DMS53 (cell line): Measurements from ENCODE around the gene PML.

Experiments
- DNase-seq: peaks from one replicate; lab custom pipeline; 2025; lab: John Stamatoyannopoulos, UW

Gene PML, protein sequence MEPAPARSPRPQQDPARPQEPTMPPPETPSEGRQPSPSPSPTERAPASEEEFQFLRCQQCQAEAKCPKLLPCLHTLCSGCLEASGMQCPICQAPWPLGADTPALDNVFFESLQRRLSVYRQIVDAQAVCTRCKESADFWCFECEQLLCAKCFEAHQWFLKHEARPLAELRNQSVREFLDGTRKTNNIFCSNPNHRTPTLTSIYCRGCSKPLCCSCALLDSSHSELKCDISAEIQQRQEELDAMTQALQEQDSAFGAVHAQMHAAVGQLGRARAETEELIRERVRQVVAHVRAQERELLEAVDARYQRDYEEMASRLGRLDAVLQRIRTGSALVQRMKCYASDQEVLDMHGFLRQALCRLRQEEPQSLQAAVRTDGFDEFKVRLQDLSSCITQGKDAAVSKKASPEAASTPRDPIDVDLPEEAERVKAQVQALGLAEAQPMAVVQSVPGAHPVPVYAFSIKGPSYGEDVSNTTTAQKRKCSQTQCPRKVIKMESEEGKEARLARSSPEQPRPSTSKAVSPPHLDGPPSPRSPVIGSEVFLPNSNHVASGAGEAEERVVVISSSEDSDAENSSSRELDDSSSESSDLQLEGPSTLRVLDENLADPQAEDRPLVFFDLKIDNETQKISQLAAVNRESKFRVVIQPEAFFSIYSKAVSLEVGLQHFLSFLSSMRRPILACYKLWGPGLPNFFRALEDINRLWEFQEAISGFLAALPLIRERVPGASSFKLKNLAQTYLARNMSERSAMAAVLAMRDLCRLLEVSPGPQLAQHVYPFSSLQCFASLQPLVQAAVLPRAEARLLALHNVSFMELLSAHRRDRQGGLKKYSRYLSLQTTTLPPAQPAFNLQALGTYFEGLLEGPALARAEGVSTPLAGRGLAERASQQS

GRCh38 chr15:73994413-73994883, at the start of gene PML:
Gene PML, plus strand, starts transcription at chr15:73994716. Its CDS starts 97 bp downstream, at chr15:73994813.
- peak; percentile 94 for DNase-seq

- DNase-seq, result no peak
Observed at GRCh38 chr15:73945130-73945508, 49.4 kb upstream of the PML start.

DNA sequence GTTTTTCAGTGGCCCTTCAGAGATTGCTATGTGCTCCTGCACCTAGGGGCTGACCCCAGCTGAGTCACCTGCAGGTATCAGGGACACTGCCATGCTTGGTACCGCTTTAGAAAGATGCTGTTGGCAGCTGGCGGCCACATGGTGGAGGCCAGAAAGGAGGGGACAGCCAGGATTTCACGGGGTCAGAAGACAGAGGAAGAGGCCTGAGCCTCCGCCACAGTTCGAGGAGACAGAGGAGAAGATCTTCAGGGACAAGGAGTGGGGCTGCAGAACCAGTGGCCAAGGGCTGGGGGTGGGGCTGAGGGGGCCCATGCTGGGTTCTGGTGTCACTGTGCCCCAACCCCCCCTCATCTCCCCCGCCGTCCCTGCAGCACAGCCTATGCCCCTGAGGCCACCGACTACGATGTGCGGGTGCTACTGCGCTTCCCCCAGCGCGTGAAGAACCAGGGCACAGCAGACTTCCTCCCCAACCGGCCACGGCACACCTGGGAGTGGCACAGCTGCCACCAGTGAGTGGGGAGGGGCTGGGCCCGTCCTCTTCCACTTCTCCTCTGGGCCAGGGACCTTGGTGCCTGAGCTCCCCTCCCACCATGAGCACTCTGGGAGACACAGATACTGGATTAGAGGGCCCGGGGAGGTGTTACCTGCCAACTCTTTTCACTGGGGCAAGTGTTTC, 48.3 kb upstream of the PML start:
- no peak for DNase-seq

GRCh38 chr15:73946795-73947370, 47.6 kb upstream of the PML start:
- no peak for DNase-seq

- DNase-seq, result no peak
Observed at GRCh38 chr15:73947651-73948050, 46.9 kb upstream of the PML start.

DNA sequence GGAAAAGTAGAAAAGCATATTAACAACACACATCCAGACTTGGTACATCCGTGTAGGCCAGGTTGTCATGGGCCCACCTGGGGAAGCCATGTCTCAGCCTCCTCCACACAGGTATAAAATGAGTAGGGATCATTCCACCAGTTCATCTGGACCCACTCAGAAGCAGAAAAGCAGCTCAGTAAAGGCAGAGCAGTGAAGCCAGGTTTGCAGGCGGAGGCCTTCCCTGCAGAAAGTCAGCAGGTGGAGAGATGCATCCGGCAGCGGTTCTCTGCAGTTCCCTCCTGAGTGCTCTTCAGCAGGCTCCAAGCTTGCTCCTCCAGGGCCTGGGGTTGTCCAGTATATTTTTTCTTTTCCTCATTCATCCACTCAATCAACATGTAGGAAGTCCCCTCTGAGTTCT, 46.1 kb upstream of the PML start:
- DNase-seq, result no peak

GRCh38 chr15:73948982-73949381, 45.5 kb upstream of the PML start:
- DNase-seq, result no peak

DNA sequence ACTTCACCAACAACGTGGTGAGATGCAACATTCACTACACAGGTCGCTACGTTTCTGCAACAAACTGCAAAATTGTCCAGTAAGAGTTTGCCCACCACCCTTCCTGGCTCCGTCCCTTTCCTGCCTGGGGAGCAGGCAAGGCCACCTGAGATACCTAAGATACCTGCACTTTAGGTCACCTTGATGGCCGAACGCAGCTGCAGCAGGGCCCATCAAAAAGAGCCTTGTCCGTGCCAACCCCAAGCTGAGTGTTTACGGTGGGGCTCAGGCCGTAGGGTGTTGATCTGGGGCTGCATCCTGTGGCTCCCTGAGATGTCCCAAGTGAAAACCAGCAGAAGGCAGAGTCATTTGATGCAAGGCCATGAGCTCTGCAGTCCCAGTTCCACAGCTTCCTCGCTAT, 45.0 kb upstream of the PML start:
- no peak for DNase-seq

DNA sequence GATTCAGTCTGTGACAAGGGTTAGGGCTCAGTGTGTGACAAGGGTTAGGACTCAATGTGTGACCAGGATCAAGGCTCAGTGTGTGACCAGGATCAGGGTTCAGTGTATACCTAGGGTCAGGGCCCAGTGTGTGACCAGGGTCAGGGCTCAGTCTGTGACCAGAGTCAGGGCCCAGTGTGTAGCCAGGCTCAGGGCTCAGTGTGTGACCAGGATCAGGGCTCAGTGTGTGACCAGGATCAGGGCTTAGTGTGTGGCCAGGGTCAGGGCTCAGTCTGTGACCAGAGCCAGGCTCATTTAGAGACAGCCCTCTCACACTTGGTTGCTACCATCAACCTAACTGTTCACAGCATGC, 44.1 kb upstream of the PML start:
- DNase-seq, result no peak

DNA sequence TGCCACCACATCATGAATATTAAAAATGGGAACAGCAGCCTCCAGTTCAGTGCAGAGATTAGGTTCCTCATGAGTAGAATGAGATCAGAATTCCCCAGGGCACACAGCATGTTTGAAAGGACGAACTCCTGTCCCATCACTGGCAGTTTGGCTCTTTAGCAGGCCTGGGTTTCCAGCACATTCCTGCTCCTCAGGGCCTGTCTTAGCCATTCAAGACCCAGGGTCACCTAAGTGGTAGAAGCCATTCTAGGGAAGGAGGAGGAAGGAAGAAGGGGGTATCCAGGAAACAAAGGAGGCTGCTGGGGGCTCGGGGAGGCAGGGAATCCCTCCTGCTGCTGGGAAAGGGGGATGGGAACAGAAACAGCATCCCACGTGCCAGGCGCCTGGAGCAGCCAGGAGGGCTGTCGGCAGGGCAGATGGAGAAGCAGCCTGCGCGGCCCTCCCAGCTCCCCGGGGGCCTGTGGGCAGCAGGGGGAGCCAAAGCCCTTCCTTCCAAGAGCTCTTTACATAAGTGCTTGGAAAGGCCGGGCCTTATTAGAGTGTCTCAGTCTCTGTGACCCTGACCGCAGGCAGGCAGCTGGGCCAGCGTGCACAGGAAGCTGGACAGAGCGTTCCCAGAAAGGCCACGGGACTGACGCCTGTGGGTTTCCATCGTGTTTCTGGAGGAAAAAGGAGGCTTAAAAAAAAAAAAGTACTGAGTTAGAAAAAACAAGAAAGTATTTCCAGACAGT, 43.5 kb upstream of the PML start:
- DNase-seq, result peak; percentile 91

- no peak for DNase-seq
Observed at GRCh38 chr15:73951601-73952000, 42.9 kb upstream of the PML start.

- DNase-seq, result no peak
Observed at GRCh38 chr15:73952171-73952912, 42.2 kb upstream of the PML start.

GRCh38 chr15:73952913-73953750, 41.4 kb upstream of the PML start:
- no peak for DNase-seq

GRCh38 chr15:73954188-73955145, 40.0 kb upstream of the PML start:
- no peak for DNase-seq

- no peak for DNase-seq
Observed at GRCh38 chr15:73955326-73955725, 39.2 kb upstream of the PML start.

DNA sequence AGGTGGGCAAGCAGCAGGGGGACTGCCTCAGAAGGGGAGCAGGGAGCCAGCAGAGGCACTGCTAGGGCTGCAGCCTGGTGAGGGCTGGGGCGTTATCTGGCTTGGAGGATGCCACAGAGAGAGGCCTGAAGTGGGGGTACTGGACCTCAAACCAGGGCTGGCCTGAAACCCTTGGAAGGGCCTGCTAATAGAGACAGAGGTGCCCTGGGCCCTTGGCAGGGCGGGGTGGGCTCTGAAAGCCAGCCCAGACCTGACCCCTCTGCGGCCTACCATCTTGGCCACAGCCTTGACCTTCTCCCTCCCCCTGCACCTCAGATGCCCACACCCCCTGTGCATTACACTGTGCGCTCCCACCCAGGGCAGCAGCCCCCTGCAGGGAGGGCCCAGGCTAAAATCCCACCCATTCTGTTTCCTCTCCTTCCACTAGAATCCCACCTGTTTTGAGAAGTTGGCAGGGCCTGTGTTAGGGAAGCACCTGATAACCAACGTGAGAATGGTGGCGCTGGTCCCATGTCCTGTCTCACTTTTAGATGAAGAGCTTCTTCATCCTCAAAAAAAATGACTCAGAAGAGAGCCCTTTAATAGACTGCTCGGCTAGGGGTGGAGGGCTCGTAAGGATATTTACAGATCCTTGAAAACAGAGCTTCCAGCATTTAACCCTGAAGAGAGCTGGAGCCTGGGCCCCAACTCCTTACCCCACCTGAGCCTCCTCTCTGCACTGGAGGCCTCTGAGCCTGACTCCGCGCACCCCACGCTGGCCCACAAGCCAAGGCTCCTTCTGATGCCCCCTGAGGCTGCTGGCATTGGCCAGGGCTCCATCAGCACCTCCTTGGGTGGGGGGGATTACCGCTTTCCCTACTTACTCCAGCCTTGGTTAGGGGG, 38.4 kb upstream of the PML start:
- no peak for DNase-seq

DNA sequence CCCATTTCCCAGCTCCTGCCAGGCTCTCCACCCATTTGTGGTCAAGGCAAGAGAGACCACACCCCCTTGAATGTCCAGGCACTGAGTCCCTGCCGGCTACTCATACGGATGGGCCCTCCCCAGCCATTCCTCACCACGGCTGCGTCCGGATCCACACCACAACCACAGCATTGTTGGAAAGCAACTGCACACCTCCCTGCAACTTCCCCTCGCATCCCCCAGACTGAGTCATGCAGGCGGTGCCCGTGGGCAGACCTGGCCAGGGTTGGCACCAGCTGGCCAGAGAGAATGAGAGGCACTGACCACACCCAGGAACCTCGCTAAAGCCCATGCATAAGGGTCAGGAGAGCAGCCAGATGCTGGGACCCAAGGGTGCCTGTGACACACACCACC, 37.8 kb upstream of the PML start:
- DNase-seq, result peak; percentile 4

- DNase-seq, result no peak
Observed at GRCh38 chr15:73957276-73957675, 37.2 kb upstream of the PML start.
